ENCODE results near the gene CSPG4.
"Not testable (repeated sequence)": the region's sequence is repeated elsewhere in the genome, so short reads cannot be mapped to it uniquely, and the experiment has no call there.

The CSPG4 gene

GRCh38 chr15:75715312-75715832 is 2.7 kb upstream of the CSPG4 start:
- not testable (repeated sequence) for H3K9me3 ChIP-seq (ENCODE audit: low read length); H3K4me1 ChIP-seq (ENCODE audit: insufficient read depth, low read length); H3K36me3 ChIP-seq (ENCODE audit: insufficient read depth, low read length); H2AFZ ChIP-seq (ENCODE audit: low read depth, low read length); H3K4me3 ChIP-seq (ENCODE audit: low read length); H3K27me3 ChIP-seq (ENCODE audit: insufficient read depth, low read length)

- no peaks in the 10 kb centered on the region for H3K36me3 ChIP-seq (ENCODE audit: insufficient read depth, low read length)
- H3K4me1 ChIP-seq (ENCODE audit: insufficient read depth, low read length): peaks cover 5% of the 10 kb centered on the region
- no peak overlapping the region for H2AFZ ChIP-seq (ENCODE audit: low read depth, low read length)
- peaks cover 2% of the 10 kb centered on the region for H3K27me3 ChIP-seq (ENCODE audit: insufficient read depth, low read length)
- H3K9me3 ChIP-seq (ENCODE audit: low read length): no peaks in the 10 kb centered on the region
- H3K4me3 ChIP-seq (ENCODE audit: low read length): no peak overlapping the region
These were observed 1.5 kb upstream of the CSPG4 start for GRCh38 chr15:75714195-75714594.

GRCh38 chr15:75713338-75713895 is 769 bp upstream of the CSPG4 start:
- Histone ChIP-seq H3K27me3 (ENCODE audit: insufficient read depth, low read length) (peaks cover 2% of the 10 kb centered on the region), H3K9me3 (ENCODE audit: low read length) (no peaks in the 10 kb centered on the region), H2AFZ (ENCODE audit: low read depth, low read length) (no peak overlapping the region), H3K36me3 (ENCODE audit: insufficient read depth, low read length) (no peaks in the 10 kb centered on the region), H3K4me3 (ENCODE audit: low read length) (no peak overlapping the region), H3K4me1 (ENCODE audit: insufficient read depth, low read length) (peaks cover 5% of the 10 kb centered on the region)

- not testable (repeated sequence) for H2AFZ ChIP-seq (ENCODE audit: low read depth, low read length); H3K4me1 ChIP-seq (ENCODE audit: insufficient read depth, low read length); H3K27me3 ChIP-seq (ENCODE audit: insufficient read depth, low read length); H3K9me3 ChIP-seq (ENCODE audit: low read length); H3K4me3 ChIP-seq (ENCODE audit: low read length); H3K36me3 ChIP-seq (ENCODE audit: insufficient read depth, low read length)
These were observed 1.2 kb downstream of the CSPG4 start for GRCh38 chr15:75711495-75711894.

GRCh38 chr15:75710874-75711273 is 1.8 kb downstream of the CSPG4 start:
- H3K9me3 ChIP-seq (ENCODE audit: low read length); H3K27me3 ChIP-seq (ENCODE audit: insufficient read depth, low read length); H2AFZ ChIP-seq (ENCODE audit: low read depth, low read length); H3K36me3 ChIP-seq (ENCODE audit: insufficient read depth, low read length); H3K4me1 ChIP-seq (ENCODE audit: insufficient read depth, low read length); H3K4me3 ChIP-seq (ENCODE audit: low read length): not testable (repeated sequence)

GRCh38 chr15:75709458-75709857 is 3.2 kb downstream of the CSPG4 start:
- H2AFZ ChIP-seq (ENCODE audit: low read depth, low read length); H3K36me3 ChIP-seq (ENCODE audit: insufficient read depth, low read length); H3K27me3 ChIP-seq (ENCODE audit: insufficient read depth, low read length); H3K9me3 ChIP-seq (ENCODE audit: low read length); H3K4me1 ChIP-seq (ENCODE audit: insufficient read depth, low read length); H3K4me3 ChIP-seq (ENCODE audit: low read length): not testable (repeated sequence)

GRCh38 chr15:75706682-75706954 is 6.0 kb downstream of the CSPG4 start:
- Histone ChIP-seq H3K4me1 (ENCODE audit: insufficient read depth, low read length) (no peaks in the 10 kb centered on the region), H3K9me3 (ENCODE audit: low read length) (no peaks in the 10 kb centered on the region)

GRCh38 chr15:75705854-75706681 is 6.6 kb downstream of the CSPG4 start:
- H3K4me3 ChIP-seq (ENCODE audit: low read length): no peak overlapping the region
- no peaks in the 10 kb centered on the region for H3K4me1 ChIP-seq (ENCODE audit: insufficient read depth, low read length)
- H3K36me3 ChIP-seq (ENCODE audit: insufficient read depth, low read length): no peaks in the 10 kb centered on the region
- no peaks in the 10 kb centered on the region for H3K9me3 ChIP-seq (ENCODE audit: low read length)
- no peak overlapping the region for H2AFZ ChIP-seq (ENCODE audit: low read depth, low read length)
- peaks cover 3% of the 10 kb centered on the region for H3K27me3 ChIP-seq (ENCODE audit: insufficient read depth, low read length)

More at GRCh38 chr15:75706682-75706954, 6.0 kb downstream of the CSPG4 start:
- Histone ChIP-seq H3K27me3 (ENCODE audit: insufficient read depth, low read length) (peaks cover 3% of the 10 kb centered on the region), H2AFZ (ENCODE audit: low read depth, low read length) (no peak overlapping the region), H3K4me3 (ENCODE audit: low read length) (no peak overlapping the region), H3K36me3 (ENCODE audit: insufficient read depth, low read length) (no peaks in the 10 kb centered on the region)

GRCh38 chr15:75705375-75705774 is 7.3 kb downstream of the CSPG4 start:
- H3K4me3 ChIP-seq (ENCODE audit: low read length); H3K27me3 ChIP-seq (ENCODE audit: insufficient read depth, low read length): not testable (repeated sequence)

GRCh38 chr15:75704618-75705017 is 8.0 kb downstream of the CSPG4 start:
- H3K4me1 ChIP-seq (ENCODE audit: insufficient read depth, low read length): no peaks in the 10 kb centered on the region
- H3K36me3 ChIP-seq (ENCODE audit: insufficient read depth, low read length): no peaks in the 10 kb centered on the region
- H2AFZ ChIP-seq (ENCODE audit: low read depth, low read length): no peak overlapping the region
- no peaks in the 10 kb centered on the region for H3K9me3 ChIP-seq (ENCODE audit: low read length)
- H3K27me3 ChIP-seq (ENCODE audit: insufficient read depth, low read length): peaks cover 3% of the 10 kb centered on the region
- no peak overlapping the region for H3K4me3 ChIP-seq (ENCODE audit: low read length)

More at GRCh38 chr15:75705375-75705774, 7.3 kb downstream of the CSPG4 start:
- not testable (repeated sequence) for H3K36me3 ChIP-seq (ENCODE audit: insufficient read depth, low read length); H3K4me1 ChIP-seq (ENCODE audit: insufficient read depth, low read length); H2AFZ ChIP-seq (ENCODE audit: low read depth, low read length); H3K9me3 ChIP-seq (ENCODE audit: low read length)

GRCh38 chr15:75704263-75704615 is 8.4 kb downstream of the CSPG4 start:
- no peaks in the 10 kb centered on the region for H3K9me3 ChIP-seq (ENCODE audit: low read length)
- no peaks in the 10 kb centered on the region for H3K36me3 ChIP-seq (ENCODE audit: insufficient read depth, low read length)
- H2AFZ ChIP-seq (ENCODE audit: low read depth, low read length): no peak overlapping the region
- no peaks in the 10 kb centered on the region for H3K4me1 ChIP-seq (ENCODE audit: insufficient read depth, low read length)
- H3K27me3 ChIP-seq (ENCODE audit: insufficient read depth, low read length): peaks cover 3% of the 10 kb centered on the region
- H3K4me3 ChIP-seq (ENCODE audit: low read length): no peak overlapping the region

- not testable (repeated sequence) for H3K4me3 ChIP-seq (ENCODE audit: low read length); H3K4me1 ChIP-seq (ENCODE audit: insufficient read depth, low read length); H3K36me3 ChIP-seq (ENCODE audit: insufficient read depth, low read length)
These were observed 9.0 kb downstream of the CSPG4 start for GRCh38 chr15:75703440-75704262.

GRCh38 chr15:75702436-75702835 is 10.2 kb downstream of the CSPG4 start:
- H2AFZ ChIP-seq (ENCODE audit: low read depth, low read length): no peak overlapping the region
- no peaks in the 10 kb centered on the region for H3K9me3 ChIP-seq (ENCODE audit: low read length)
- H3K4me3 ChIP-seq (ENCODE audit: low read length): no peak overlapping the region
- no peaks in the 10 kb centered on the region for H3K4me1 ChIP-seq (ENCODE audit: insufficient read depth, low read length)
- H3K36me3 ChIP-seq (ENCODE audit: insufficient read depth, low read length): no peaks in the 10 kb centered on the region
- H3K27me3 ChIP-seq (ENCODE audit: insufficient read depth, low read length): peaks cover 3% of the 10 kb centered on the region

More at GRCh38 chr15:75703440-75704262, 9.0 kb downstream of the CSPG4 start:
- H2AFZ ChIP-seq (ENCODE audit: low read depth, low read length); H3K9me3 ChIP-seq (ENCODE audit: low read length); H3K27me3 ChIP-seq (ENCODE audit: insufficient read depth, low read length): not testable (repeated sequence)

Measured in neuron (in vitro differentiated cells).